WTC11 (cell line): ENCODE data around the gene TSPAN17. TPM values are rescaled to one million over a fixed set of nuclear protein-coding genes. Genes with fewer than 3 reads are reported as not detected.
A peak's percentile ranks its signal among the peaks of the same experiment; 100 is the strongest.

Source experiments
- ATAC-seq: fragments of 200-7000 bp; cut with Tn5 transposase; 2 replicates; pipeline ENCODE4 v1.10.0; 2021; ENCODE audit warnings: mild to moderate bottlenecking, moderate library complexity
- CTCF ChIA-PET: fragments of 300-600 bp; sonication (Branson Sonifier 250); formaldehyde crosslinking; loops from one replicate; lab custom pipeline; 2021; ENCODE audit warnings: antibody characterized with exemption; lab: Charles Lee
- POLR2A ChIA-PET: fragments of 350-600 bp; sonication (Branson Sonifier 250); formaldehyde crosslinking; loops from one replicate; lab custom pipeline; 2021; ENCODE audit warnings: antibody characterized with exemption; lab: Charles Lee
- DNase-seq: peaks from one replicate; pipeline ENCODE4 v3.0.0; 2021; ENCODE audit warnings: low spot score
- H3K27ac Mint-ChIP-seq: 2 replicates; pipeline ENCODE4 v1.8.0; 2021; ENCODE audit warnings: mixed read lengths
- H3K27me3 Mint-ChIP-seq: 2 replicates; pipeline ENCODE4 v1.8.0; 2021; ENCODE audit warnings: low read depth, mild to moderate bottlenecking, moderate library complexity, mixed read lengths
- H3K36me3 Mint-ChIP-seq: 2 replicates; pipeline ENCODE4 v1.8.0; 2021; ENCODE audit warnings: mixed read lengths
- H3K4me1 Mint-ChIP-seq: 2 replicates; pipeline ENCODE4 v1.8.0; 2022; ENCODE audit warnings: mixed read lengths
- H3K4me3 Mint-ChIP-seq: 2 replicates; pipeline ENCODE4 v1.8.0; 2021; ENCODE audit warnings: mild to moderate bottlenecking, moderate library complexity, mixed read lengths
- H3K9me3 Mint-ChIP-seq: 2 replicates; pipeline ENCODE4 v1.8.0; 2021; ENCODE audit warnings: mixed read lengths
- ATF2 ChIP-seq: sonication (generic); formaldehyde crosslinking; IDR thresholded peaks from 2 replicates; pipeline ENCODE4 v1.8.1; 2022; ENCODE audit warnings: low read depth, missing genetic modification reagents, borderline replicate concordance
- ATF3 ChIP-seq: sonication (generic); formaldehyde crosslinking; conservative IDR thresholded peaks from 2 replicates; pipeline ENCODE4 v1.8.1; 2022; ENCODE audit warnings: mild to moderate bottlenecking, missing genetic modification reagents
- ATF6 ChIP-seq: sonication (generic); formaldehyde crosslinking; IDR thresholded peaks from 2 replicates; pipeline ENCODE4 v1.8.1; 2023; ENCODE audit warnings: mild to moderate bottlenecking, missing genetic modification reagents
- CDX4 ChIP-seq: fragments of 250-450 bp; sonication (Bioruptor Pico); IDR thresholded peaks from 2 replicates; pipeline ENCODE4 v1.9.0; 2021; ENCODE audit warnings: moderate library complexity, mild to moderate bottlenecking, inconsistent platforms, borderline replicate concordance
- CREM ChIP-seq: sonication (generic); formaldehyde crosslinking; IDR thresholded peaks from 2 replicates; pipeline ENCODE4 v1.8.1; 2022; ENCODE audit warnings: mild to moderate bottlenecking, missing genetic modification reagents, moderate library complexity
- FOXP1 ChIP-seq: sonication (generic); formaldehyde crosslinking; IDR thresholded peaks from 2 replicates; pipeline ENCODE4 v1.8.0; 2022; ENCODE audit warnings: missing genetic modification reagents, mild to moderate bottlenecking, moderate library complexity, borderline replicate concordance
- FOXP4 ChIP-seq: sonication (generic); formaldehyde crosslinking; IDR thresholded peaks from 2 replicates; pipeline ENCODE4 v1.8.0; 2022; ENCODE audit warnings: mild to moderate bottlenecking, missing genetic modification reagents
- GTF2I ChIP-seq: fragments of 250-450 bp; sonication (Bioruptor Pico); conservative IDR thresholded peaks from 2 replicates; pipeline ENCODE4 v1.4.0; 2021; ENCODE audit warnings: mild to moderate bottlenecking
- HMGA2 ChIP-seq: fragments of 250-450 bp; sonication (Bioruptor Pico); IDR thresholded peaks from 2 replicates; pipeline ENCODE4 v1.4.0; 2021; ENCODE audit warnings: mild to moderate bottlenecking, moderate library complexity
- IRF2 ChIP-seq: sonication (generic); formaldehyde crosslinking; IDR thresholded peaks from 2 replicates; pipeline ENCODE4 v1.8.0; 2022; ENCODE audit warnings: low read depth, missing genetic modification reagents, borderline replicate concordance
- MYBL2 ChIP-seq: sonication (generic); formaldehyde crosslinking; IDR thresholded peaks from 2 replicates; pipeline ENCODE4 v1.8.1; 2023; ENCODE audit warnings: mild to moderate bottlenecking, moderate library complexity, missing genetic modification reagents
- NFATC4 ChIP-seq: fragments of 250-450 bp; sonication (Bioruptor Pico); IDR thresholded peaks from 2 replicates; pipeline ENCODE4 v1.9.0; 2021; ENCODE audit warnings: mild to moderate bottlenecking
- NFE2L1 ChIP-seq: sonication (generic); formaldehyde crosslinking; IDR thresholded peaks from 2 replicates; pipeline ENCODE4 v1.8.1; 2023; ENCODE audit warnings: missing genetic modification reagents
- NR2C2 ChIP-seq: sonication (generic); formaldehyde crosslinking; IDR thresholded peaks from 2 replicates; pipeline ENCODE4 v1.8.0; 2022; ENCODE audit warnings: mild to moderate bottlenecking, missing genetic modification reagents
- SP1 ChIP-seq: sonication (generic); formaldehyde crosslinking; conservative IDR thresholded peaks from 2 replicates; pipeline ENCODE4 v1.8.1; 2022; ENCODE audit warnings: missing genetic modification reagents
- TP53 ChIP-seq: sonication (generic); formaldehyde crosslinking; IDR thresholded peaks from 2 replicates; pipeline ENCODE4 v1.8.1; 2023; ENCODE audit warnings: mild to moderate bottlenecking, missing genetic modification reagents
- ZBTB43 ChIP-seq: sonication (generic); formaldehyde crosslinking; IDR thresholded peaks from 2 replicates; pipeline ENCODE4 v1.8.1; 2023; ENCODE audit warnings: mild to moderate bottlenecking, missing genetic modification reagents
- ZNF317 ChIP-seq: sonication (generic); formaldehyde crosslinking; IDR thresholded peaks from 2 replicates; pipeline ENCODE4 v1.8.1; 2023; ENCODE audit warnings: low read depth, mild to moderate bottlenecking, moderate library complexity, missing genetic modification reagents, borderline replicate concordance
- ZNF425 ChIP-seq: fragments of 250-450 bp; sonication (Bioruptor Pico); conservative IDR thresholded peaks from 2 replicates; pipeline ENCODE4 v1.9.0; 2021; ENCODE audit warnings: mild to moderate bottlenecking
- ZNF532 ChIP-seq: fragments of 250-450 bp; sonication (Bioruptor Pico); IDR thresholded peaks from 2 replicates; pipeline ENCODE4 v1.9.0; 2021; ENCODE audit warnings: mild to moderate bottlenecking, borderline replicate concordance
- total RNA-seq: library from RNA; stranded (reverse); gene quantifications from 3 replicates; pipeline ENCODE4 v1.2.3, GENCODE V29; 2021

The TSPAN17 gene
- total RNA-seq, 1 experiment from 2014 or later = 47.8 TPM

- TF ChIP-seq ZNF532 (CRISPR knock-in tag) = no peak
Observed at GRCh38 chr5:176619203-176619568, 28.1 kb upstream of the TSPAN17 start (continued).

- no peaks in the 10 kb centered on the region for H3K9me3 Mint-ChIP-seq
- peak; percentile 41 for DNase-seq
- H3K4me3 Mint-ChIP-seq = peak overlapping the region; percentile 76
- H3K36me3 Mint-ChIP-seq = no peaks in the 10 kb centered on the region
- H3K4me1 Mint-ChIP-seq = peaks cover 6% of the 10 kb centered on the region
- ATAC-seq = no peak
- peaks cover 66% of the 10 kb centered on the region for H3K27me3 Mint-ChIP-seq
- ChIA-PET CTCF (interaction anchor here (0.6 to 1.3 kb wide), 3 partner anchors 11 to 41 kb away, joined by 3 to 4 read pairs (median 3); partner anchors contain the start of genes EIF4E1B and SNCB), POLR2A (interaction anchor here (0.6 to 1.0 kb wide), 2 partner anchors 11 to 155 kb away, joined by 3 to 5 read pairs; no protein-coding TSS in a partner anchor)
- no peak overlapping the region for H3K27ac Mint-ChIP-seq
- peak; percentile 48 for TF ChIP-seq FOXP4 (CRISPR knock-in tag)
- 0 out of 2 replicates have a peak, but pooled peaks have one; percentile 23 for TF ChIP-seq MYBL2 (CRISPR knock-in tag)
- TF ChIP-seq ATF3 (CRISPR knock-in tag) = no peak
- no peak for TF ChIP-seq SP1 (CRISPR knock-in tag)
- no peak for TF ChIP-seq ZNF317 (CRISPR knock-in tag)
- 0 out of 2 replicates have a peak, but pooled peaks have one; percentile 17 for TF ChIP-seq NFE2L1 (CRISPR knock-in tag)
- no peak for TF ChIP-seq ATF2 (CRISPR knock-in tag)
- TF ChIP-seq CREM (CRISPR knock-in tag) = no peak
- TF ChIP-seq IRF2 (CRISPR knock-in tag) = no peak
- peak; percentile 60; the same call in 1 of the 2 replicates for TF ChIP-seq FOXP1
- TF ChIP-seq HMGA2 (CRISPR knock-in tag) = no peak
- no peak for TF ChIP-seq ATF6 (CRISPR knock-in tag)
- TF ChIP-seq ZBTB43 = no peak; the same call in 1 of the 2 replicates
- TF ChIP-seq CDX4 (CRISPR knock-in tag) = no peak
- no peak for TF ChIP-seq NFATC4
- 0 out of 2 replicates have a peak, but pooled peaks have one; percentile 18 for TF ChIP-seq NR2C2
- no peak for TF ChIP-seq ZNF425 (CRISPR knock-in tag)
- no peak for TF ChIP-seq GTF2I (CRISPR knock-in tag)
- TF ChIP-seq TP53 (CRISPR knock-in tag) = peak; percentile 55; the same call in 1 of the 2 replicates
Observed at GRCh38 chr5:176619569-176620332, 27.5 kb upstream of the TSPAN17 start.
